Astrocyte of the cerebellum (primary cell): ENCODE results near the gene SLC39A11.

Source experiments
- DNase-seq: peaks from one replicate; pipeline ENCODE4 v3.0.0-alpha.2; 2011; ENCODE audit warnings: low read depth
- H3K4me3 ChIP-seq: 2 replicates; pipeline ENCODE4 v1.5.1; 2011; ENCODE audit warnings: mild to moderate bottlenecking, low read depth, low read length, moderate library complexity
- in situ Hi-C: cut with HindIII; loops from 2 replicates; pipeline ENCODE4 v1.10.0; 2017; ENCODE audit warnings: low sequenced_read_pairs
- TF ChIP-seq, protein P1 (sequence below): IDR thresholded peaks from 2 replicates; pipeline ENCODE4 v1.5.1; 2012; ENCODE audit warnings: low read length, low read depth, moderate library complexity, mild to moderate bottlenecking; ENCODE audit errors: missing control alignments

SLC39A11 gene

DNA sequence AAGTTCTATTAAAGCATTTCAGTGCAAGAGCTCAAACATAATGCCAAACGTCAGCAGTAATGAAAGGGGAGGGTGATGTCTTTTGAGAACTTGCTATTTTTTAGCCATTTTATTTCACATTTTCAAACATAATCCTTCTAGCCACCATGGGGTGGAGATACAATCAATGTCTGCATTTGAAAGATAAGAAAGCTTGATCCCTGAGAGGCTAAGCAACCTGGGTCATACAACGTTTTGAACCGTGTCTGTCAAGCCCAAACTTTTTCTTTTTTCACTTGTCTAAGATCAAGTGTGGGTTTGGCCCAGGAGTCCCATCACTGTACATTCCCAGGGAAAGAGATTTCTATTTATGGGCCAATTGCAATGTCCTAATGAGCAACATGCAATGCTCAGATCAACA, 331.1 kb downstream of the SLC39A11 start:
- no peak for DNase-seq
- H3K4me3 ChIP-seq: no peak overlapping the region
- TF ChIP-seq, protein P1, sequence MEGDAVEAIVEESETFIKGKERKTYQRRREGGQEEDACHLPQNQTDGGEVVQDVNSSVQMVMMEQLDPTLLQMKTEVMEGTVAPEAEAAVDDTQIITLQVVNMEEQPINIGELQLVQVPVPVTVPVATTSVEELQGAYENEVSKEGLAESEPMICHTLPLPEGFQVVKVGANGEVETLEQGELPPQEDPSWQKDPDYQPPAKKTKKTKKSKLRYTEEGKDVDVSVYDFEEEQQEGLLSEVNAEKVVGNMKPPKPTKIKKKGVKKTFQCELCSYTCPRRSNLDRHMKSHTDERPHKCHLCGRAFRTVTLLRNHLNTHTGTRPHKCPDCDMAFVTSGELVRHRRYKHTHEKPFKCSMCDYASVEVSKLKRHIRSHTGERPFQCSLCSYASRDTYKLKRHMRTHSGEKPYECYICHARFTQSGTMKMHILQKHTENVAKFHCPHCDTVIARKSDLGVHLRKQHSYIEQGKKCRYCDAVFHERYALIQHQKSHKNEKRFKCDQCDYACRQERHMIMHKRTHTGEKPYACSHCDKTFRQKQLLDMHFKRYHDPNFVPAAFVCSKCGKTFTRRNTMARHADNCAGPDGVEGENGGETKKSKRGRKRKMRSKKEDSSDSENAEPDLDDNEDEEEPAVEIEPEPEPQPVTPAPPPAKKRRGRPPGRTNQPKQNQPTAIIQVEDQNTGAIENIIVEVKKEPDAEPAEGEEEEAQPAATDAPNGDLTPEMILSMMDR: no peak
- in situ Hi-C loops: no loop called here

DNA sequence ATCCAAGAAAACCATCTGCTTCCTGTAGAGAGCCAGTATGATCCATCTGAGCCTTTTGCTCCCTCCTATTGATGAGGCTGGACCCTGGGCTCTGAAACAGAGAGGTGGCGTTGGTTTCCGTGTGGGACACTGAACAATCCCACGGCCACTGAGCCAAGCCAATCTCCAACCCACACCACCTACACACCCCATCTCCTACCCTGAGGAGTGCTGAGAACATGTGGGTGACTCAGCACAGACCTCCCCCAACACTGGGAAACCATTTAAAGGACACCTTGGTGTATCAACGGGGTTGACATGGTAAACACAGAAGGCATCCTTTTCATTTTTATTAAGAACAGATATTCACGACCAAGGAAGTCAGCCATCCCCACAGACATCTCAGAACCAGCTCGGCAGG, 332.1 kb downstream of the SLC39A11 start:
- no peak for DNase-seq
- TF ChIP-seq, protein P1: no peak
- in situ Hi-C loops: no loop called here
- H3K4me3 ChIP-seq: no peak overlapping the region

DNA sequence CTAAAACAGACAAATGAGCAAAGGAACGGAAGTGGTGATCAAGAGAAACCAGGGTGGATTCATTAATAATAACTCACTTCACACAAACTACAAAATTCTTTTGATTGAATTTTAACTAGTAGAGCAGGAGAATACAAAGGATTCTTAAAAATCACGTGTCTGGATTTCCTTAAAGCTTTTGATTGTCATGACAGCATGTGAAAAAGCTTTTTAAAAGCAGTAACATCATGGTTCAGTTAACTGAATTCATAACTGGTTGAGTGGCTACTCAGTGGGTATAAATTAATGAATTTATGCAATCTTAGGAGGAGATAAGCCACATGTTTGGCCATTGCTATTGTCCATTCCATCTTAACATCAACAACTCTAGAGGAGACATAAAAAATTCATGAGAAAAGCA, 333.2 kb downstream of the SLC39A11 start:
- TF ChIP-seq, protein P1: no peak
- no peak overlapping the region for H3K4me3 ChIP-seq
- in situ Hi-C loops: no loop called here
- no peak for DNase-seq

DNA sequence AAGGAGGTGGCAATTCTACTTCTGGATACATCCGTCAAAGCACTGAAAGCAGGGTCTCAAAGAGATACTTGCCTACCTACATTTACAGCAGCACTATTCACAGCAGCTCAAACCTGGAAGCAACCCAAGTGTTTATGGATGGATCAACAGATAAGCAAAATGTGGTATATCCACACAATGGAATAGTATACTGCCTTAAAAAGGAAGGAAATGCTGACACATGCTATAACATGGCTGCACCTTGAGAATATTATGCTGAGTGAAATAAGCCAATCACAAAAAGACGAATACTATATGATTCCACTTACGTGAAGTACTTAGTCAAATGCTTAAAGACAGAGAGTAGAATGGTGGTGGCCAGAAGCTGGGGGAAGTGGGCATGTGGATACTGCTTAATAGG, 336.2 kb downstream of the SLC39A11 start:
- no peak overlapping the region for H3K4me3 ChIP-seq
- in situ Hi-C loops: no loop called here
- no peak for DNase-seq
- TF ChIP-seq, protein P1: no peak

DNA sequence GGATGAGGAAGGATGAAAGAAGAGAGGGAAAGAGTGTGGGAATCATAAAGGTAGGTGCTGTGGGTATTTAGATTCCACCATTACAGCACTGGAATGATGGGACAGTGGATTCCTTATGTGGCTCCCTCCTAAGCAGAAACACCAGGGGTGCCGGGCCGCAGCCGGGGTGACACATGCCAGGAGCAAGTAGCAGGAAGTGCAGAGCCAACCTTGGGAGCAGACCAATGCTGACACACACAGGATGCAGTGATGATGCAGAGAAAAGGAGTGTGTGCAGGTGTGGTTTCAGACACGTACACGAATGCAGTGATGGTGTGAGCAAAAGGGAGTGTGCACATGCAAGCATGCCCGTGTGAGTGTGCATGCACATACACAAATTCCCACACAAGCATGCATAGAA, 338.0 kb downstream of the SLC39A11 start:
- in situ Hi-C loops: no loop called here
- H3K4me3 ChIP-seq: no peak overlapping the region
- no peak for DNase-seq
- TF ChIP-seq, protein P1: no peak

DNA sequence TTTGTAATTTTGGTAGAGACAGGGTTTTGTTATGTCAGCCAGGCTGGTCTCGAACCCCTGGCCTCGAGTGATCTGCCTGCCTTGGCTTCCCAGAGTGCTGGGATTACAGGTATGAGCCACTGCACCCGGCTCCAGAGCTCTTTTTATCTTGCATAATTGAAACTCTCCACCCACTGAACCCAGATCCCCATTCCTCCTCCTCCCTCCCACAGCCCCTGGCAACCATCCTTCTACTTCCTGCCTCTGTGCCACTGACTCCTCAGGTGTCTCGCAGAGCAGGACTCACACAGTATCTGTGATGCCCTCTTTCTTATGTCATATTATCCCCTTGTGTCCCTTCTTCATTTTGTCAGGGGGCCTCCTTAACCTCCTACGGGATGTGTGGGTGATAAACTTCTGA, 340.7 kb downstream of the SLC39A11 start:
- H3K4me3 ChIP-seq: no peak overlapping the region
- TF ChIP-seq, protein P1: no peak
- no peak for DNase-seq
- in situ Hi-C loops: no loop called here

DNA sequence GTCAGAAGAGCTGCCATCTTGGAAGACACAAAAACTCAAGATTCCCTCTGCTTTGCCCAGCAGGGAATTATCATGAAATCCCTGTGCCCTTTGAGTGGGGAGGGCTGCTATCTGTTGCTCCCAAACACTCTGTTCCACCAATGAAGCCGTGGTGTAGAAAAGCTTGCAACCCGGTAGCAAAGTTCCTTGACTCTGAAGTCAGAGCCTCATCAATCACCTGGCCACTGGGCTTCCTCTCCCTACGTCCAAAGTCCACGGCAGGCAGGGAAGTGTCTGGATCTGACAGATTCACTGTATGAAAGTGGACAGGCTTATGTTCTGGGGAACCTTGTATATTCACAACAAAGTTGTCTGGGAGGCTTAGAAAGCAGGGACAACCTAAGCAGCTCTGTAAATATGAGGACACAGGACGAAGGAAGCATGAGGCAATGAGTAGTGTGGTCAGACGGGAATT, 343.3 kb downstream of the SLC39A11 start:
- no peak overlapping the region for H3K4me3 ChIP-seq
- TF ChIP-seq, protein P1: no peak
- in situ Hi-C loops: no loop called here
- no peak for DNase-seq
